NCI-H1417 (cell line): ENCODE measurements around the gene LMTK3.
A peak's percentile ranks its signal among the peaks of the same experiment; 100 is the strongest.

Experiments
- DNase-seq, 3 experiments: peaks; one replicate each; lab custom pipeline; 2025; lab: John Stamatoyannopoulos, UW

LMTK3 gene

DNA sequence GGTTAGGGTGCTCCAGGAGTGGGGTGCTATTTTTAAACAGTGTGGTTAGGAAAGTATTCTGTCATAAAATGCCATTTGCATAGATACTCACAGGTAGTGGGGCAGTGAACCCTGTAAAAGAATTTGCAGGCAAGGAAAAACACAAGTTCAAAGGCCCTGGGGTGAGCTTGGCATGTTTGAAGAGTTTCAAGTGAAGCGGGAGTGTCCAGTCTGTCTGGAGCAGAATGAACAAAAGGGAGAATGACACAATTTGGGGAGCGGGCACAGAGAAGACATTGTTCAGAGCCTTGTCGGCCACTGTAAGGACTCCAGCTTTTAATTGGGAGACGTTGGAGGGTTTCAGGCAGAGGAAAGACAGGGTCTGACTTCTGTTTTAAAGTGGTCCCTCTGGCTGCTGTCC is 63.1 kb downstream of the LMTK3 start:
- no peak for DNase-seq

DNA sequence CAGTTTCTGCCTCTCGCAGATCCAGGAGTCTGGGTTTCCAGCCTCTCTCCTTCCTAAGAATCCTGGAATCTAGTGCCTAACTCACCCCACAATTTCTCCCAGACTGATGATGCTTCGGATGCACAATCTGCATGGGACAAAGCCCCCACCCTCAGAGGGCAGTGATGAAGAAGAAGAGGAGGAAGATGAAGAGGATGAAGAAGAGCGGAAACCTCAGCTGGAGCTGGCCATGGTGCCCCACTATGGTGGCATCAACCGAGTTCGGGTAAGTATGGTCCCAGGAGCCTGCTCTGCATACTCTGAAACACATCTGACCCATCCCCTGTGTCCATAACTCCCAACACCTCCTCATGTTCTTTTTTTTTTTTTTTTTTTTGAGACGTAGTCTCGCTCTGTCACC is 65.1 kb downstream of the LMTK3 start:
- no peak for DNase-seq

GRCh38 chr19:48445606-48446481 is 65.8 kb downstream of the LMTK3 start, which contains the start of gene GRWD1:
Gene GRWD1 (plus strand): TSS chr19:48445983. CDS start chr19:48446006, 23 bp downstream.
- peak; percentile 96 to 99 (median 97) for DNase-seq

DNA sequence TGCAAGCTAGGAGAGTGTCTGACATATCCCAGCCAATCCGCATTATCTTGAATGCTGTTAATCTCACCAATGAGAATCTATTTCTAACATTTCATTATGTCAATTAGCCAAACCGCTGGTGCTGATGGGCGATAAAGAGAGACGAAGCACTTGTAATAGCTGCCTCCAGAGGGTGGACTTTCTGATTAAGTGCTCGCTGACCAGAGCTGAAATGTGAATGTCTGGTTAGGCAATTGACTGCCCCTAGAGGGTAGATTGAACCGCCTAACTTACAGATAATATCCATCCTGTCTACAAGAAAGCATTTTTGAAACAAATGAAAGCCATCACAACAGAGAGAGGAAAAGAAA is 66.4 kb downstream of the LMTK3 start:
- DNase-seq = peak in 2 of 3 experiments; percentile 89 to 96

DNA sequence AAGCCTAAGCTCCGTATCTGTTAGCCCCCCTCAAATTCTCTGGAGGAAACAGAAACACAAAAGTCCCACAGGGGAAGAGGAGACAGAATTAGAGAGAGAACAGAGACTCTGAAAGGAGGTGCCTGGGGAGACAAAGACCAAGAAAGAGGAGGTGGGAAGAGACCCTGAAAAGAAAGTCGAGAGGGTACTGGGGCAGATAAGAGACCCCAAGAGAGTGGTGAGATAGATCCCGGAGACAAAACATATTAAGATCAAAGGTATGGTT is 66.8 kb downstream of the LMTK3 start:
- DNase-seq = no peak

- peak; percentile 21 to 52 (median 26) for DNase-seq
Observed at GRCh38 chr19:48444129-48444935, 67.3 kb downstream of the LMTK3 start.

- peak in 2 of 3 experiments; percentile 31 to 49 for DNase-seq
Observed at GRCh38 chr19:48443731-48444128, 67.9 kb downstream of the LMTK3 start.

DNA sequence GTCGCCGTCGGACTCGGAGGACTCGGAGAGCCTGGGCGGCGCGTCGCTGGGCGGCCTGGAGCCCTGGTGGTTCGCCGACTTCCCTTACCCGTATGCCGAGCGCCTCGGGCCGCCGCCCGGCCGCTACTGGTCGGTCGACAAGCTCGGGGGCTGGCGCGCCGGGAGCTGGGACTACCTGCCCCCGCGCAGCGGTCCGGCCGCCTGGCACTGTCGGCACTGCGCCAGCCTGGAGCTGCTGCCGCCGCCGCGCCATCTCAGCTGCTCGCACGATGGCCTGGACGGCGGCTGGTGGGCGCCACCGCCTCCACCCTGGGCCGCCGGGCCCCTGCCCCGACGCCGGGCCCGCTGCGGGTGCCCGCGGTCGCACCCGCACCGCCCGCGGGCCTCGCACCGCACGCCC is 68.4 kb downstream of the LMTK3 start:
- DNase-seq = peak in 2 of 3 experiments; percentile 25 to 43

GRCh38 chr19:48442116-48443035 is 69.3 kb downstream of the LMTK3 start:
- DNase-seq = no peak

DNA sequence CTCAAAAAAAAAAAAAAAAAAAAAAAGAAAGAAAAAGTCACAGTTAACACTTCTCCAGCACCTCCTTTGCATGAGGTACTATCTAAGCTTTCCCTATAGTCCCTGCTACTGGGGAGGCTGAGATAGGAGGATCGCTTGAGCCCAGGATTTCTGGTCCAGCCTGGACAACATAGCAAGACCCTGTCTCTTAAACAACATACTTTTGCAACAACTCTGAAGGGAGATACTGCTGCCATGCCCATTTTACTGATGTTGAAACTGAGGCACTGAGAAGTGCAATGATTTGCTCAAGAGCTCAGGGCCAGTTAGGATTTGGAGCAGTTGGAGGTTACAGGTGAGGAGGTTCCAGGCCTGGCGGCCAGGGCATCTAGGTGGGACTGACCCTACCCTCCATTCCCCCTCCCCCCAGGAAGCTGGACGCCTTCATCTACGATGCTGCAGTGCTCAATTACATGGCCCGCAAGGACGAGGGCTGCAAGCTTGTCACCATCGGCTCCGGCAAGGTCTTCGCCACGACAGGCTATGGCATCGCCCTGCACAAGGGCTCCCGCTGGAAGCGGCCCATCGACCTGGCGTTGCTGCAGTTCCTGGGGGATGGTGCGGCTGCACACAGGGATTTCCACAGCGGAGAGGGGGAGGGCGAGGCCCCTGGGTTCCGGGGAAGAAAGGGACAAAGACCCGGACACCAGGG is 70.1 kb downstream of the LMTK3 start:
- DNase-seq = no peak

DNA sequence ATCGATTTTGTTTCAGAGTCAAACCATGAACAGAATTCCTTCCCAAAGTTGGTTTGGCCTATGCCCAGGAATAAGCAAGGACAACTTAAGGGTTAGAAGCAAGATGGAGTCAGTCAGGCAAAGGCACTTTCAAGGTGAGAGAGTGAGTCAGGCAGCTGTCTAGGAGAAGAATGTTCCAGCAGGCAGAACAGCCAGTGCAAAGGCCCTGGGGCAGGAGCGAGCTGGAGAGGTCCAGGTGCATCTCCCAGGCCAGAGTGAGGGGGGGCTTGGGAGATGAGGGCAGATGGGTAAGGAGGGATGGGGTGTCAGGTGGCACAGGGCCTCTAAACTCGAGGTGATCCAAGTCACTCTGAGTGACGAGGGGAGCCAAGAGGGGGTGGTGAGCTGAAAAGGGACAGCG is 75.0 kb downstream of the LMTK3 start:
- DNase-seq = no peak
